ENCODE results near the gene SLC16A3. TPM values are rescaled to one million over a fixed set of nuclear protein-coding genes. Genes with fewer than 3 reads are reported as not detected.

The SLC16A3 gene
- total and polyA plus RNA-seq, 2 of the 4 experiments (the other 2 are of a cell fraction): 49.1 to 181 TPM

DNA sequence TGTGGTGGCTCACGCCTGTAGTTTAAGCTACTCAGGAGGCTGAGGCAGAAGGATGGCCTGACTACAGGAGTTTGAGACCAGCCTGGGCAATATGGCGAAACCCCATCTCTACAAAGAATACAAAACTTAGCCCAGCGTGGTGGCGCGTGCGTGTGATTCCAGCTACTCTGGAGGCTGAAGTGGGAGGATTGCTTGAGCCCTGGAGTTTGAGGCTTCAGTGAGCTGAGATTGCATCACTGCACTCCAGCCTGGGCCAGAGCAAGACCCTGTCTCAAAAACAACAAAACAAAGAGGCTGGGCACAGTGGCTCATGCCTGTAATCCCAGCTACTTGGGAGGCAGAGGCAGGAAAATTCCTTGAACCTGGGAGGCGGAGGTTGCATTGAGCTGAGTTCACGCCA is 51.7 kb downstream of the SLC16A3 start:
- Histone ChIP-seq H3K9me3 (ENCODE audit: control insufficient read depth, insufficient read depth, low read length) (no peaks in the 10 kb centered on the region), H3K4me3 (ENCODE audit: insufficient read depth, low read depth, low read length) (no peak overlapping the region), H4K8ac (ENCODE audit: low read depth in 2 of 2, low read length in 2 of 2) (no peak overlapping the region), H4K5ac (ENCODE audit: low read depth, low read length) (no peak overlapping the region), H2AK9ac (replicated peaks; ENCODE audit: low read depth, low read length, poor library complexity) (no peak overlapping the region), H2AFZ (replicated peaks; ENCODE audit: low read length, poor library complexity) (no peak overlapping the region), H3K27me3 (ENCODE audit: control insufficient read depth, insufficient read depth, low read length) (no peaks in the 10 kb centered on the region), H3K79me1 (ENCODE audit: low read depth in 1 of 2, low read length in 2 of 2) (peaks cover 0 to 4% of the 10 kb centered on the region in 2 experiments; a peak in 1 of 4 replicates), H3K27ac (ENCODE audit: insufficient read depth, low read length) (no peak overlapping the region), H3K4me1 (ENCODE audit: control insufficient read depth, insufficient read depth, low read length) (peaks cover 20% of the 10 kb centered on the region), H2BK20ac (ENCODE audit: low read depth, low read length) (no peak overlapping the region), H2AK5ac (ENCODE audit: low read depth, low read length) (no peak overlapping the region), H3K23ac (ENCODE audit: low read depth, low read length) (no peak overlapping the region), H3K4ac (ENCODE audit: low read depth, low read length) (no peak overlapping the region), H3K14ac (replicated peaks; ENCODE audit: low read depth, low read length) (no peak overlapping the region), H3K9me1 (ENCODE audit: insufficient read depth, low read length) (peaks cover 20% of the 10 kb centered on the region), H3K9ac (ENCODE audit: low read depth, low read length) (no peak overlapping the region), H3K4me2 (ENCODE audit: low read depth, low read length) (no peak overlapping the region), H2BK5ac (ENCODE audit: low read depth, low read length, poor library complexity, severe bottlenecking) (no peak overlapping the region), H3K56ac (ENCODE audit: extremely low read depth, insufficient read depth, low read length) (no peak overlapping the region), H4K20me1 (ENCODE audit: insufficient read depth, low read length) (no peaks in the 10 kb centered on the region), H4K91ac (ENCODE audit: insufficient read depth, low read depth, low read length) (no peak overlapping the region), H2BK15ac (ENCODE audit: low read depth, low read length) (no peak overlapping the region), H2BK120ac (ENCODE audit: low read depth, low read length) (no peak overlapping the region), H3K18ac (ENCODE audit: low read depth, low read length) (no peak overlapping the region), H3K36me3 (ENCODE audit: control insufficient read depth, insufficient read depth, low read length) (no peaks in the 10 kb centered on the region; the same call in 1 of the 2 replicates)
- CTCF ChIA-PET: interaction anchor here (0.6 kb wide), 1 partner anchor 113 kb away, joined by 3 read pairs; no protein-coding TSS in a partner anchor
- DNase-seq (no peak), ATAC-seq (ENCODE audit: low read depth) (no peak)
- BruUV-seq (replicated peaks): no TSS peak
- in situ Hi-C loops (cut with MboI; ENCODE audit: low sequenced_read_pairs) (no loop called here), intact Hi-C loops (cut with micrococcal nuclease) (no loop called here), dilution Hi-C loops (cut with HindIII; ENCODE audit: low sequenced_read_pairs, unreplicated experiment) (no loop called here)
- POLR2A ChIA-PET (ENCODE audit: unreplicated experiment): no interaction called here
- TF ChIP-seq CEBPB (IDR thresholded peaks at IDR 0.05; ENCODE audit: low read depth, low read length): peak; percentile 18; the same call in 1 of the 2 replicates
- TF ChIP-seq MAFK (IDR thresholded peaks at IDR 0.05; ENCODE audit: low read depth, low read length): no peak
- TF ChIP-seq, protein P1, sequence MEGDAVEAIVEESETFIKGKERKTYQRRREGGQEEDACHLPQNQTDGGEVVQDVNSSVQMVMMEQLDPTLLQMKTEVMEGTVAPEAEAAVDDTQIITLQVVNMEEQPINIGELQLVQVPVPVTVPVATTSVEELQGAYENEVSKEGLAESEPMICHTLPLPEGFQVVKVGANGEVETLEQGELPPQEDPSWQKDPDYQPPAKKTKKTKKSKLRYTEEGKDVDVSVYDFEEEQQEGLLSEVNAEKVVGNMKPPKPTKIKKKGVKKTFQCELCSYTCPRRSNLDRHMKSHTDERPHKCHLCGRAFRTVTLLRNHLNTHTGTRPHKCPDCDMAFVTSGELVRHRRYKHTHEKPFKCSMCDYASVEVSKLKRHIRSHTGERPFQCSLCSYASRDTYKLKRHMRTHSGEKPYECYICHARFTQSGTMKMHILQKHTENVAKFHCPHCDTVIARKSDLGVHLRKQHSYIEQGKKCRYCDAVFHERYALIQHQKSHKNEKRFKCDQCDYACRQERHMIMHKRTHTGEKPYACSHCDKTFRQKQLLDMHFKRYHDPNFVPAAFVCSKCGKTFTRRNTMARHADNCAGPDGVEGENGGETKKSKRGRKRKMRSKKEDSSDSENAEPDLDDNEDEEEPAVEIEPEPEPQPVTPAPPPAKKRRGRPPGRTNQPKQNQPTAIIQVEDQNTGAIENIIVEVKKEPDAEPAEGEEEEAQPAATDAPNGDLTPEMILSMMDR (conservative IDR thresholded peaks at IDR 0.05; ENCODE audit: low read depth, low read length): no peak
- no peak for TF ChIP-seq FOS (IDR thresholded peaks at IDR 0.05; ENCODE audit: low read depth, low read length)
- no peak for TF ChIP-seq RFX5 (IDR thresholded peaks at IDR 0.05; ENCODE audit: low read depth, low read length)
- TF ChIP-seq MXI1 (IDR thresholded peaks at IDR 0.05; ENCODE audit: borderline replicate concordance, low read depth, low read length): no peak
- TF ChIP-seq RAD21 (IDR thresholded peaks at IDR 0.05; ENCODE audit: low read length): no peak
- TF ChIP-seq, protein P2, sequence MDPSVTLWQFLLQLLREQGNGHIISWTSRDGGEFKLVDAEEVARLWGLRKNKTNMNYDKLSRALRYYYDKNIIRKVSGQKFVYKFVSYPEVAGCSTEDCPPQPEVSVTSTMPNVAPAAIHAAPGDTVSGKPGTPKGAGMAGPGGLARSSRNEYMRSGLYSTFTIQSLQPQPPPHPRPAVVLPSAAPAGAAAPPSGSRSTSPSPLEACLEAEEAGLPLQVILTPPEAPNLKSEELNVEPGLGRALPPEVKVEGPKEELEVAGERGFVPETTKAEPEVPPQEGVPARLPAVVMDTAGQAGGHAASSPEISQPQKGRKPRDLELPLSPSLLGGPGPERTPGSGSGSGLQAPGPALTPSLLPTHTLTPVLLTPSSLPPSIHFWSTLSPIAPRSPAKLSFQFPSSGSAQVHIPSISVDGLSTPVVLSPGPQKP (IDR thresholded peaks at IDR 0.05; ENCODE audit: borderline replicate concordance, low read depth, low read length): no peak
- no CpG with 5 or more reads among the region's 8 CpGs for WGBS, 2 experiments (ENCODE audit: extremely low coverage in 2 of 2, insufficient read length in 1 of 2)
